ENCODE measurements around the gene C21orf91. TPM values are rescaled to one million over a fixed set of nuclear protein-coding genes. Genes with fewer than 3 reads are reported as not detected.
A peak's percentile ranks its signal among the peaks of the same experiment; 100 is the strongest.

Gene C21orf91
- total RNA-seq, 1 experiment from 2014 or later, result 22.1 TPM

DNA sequence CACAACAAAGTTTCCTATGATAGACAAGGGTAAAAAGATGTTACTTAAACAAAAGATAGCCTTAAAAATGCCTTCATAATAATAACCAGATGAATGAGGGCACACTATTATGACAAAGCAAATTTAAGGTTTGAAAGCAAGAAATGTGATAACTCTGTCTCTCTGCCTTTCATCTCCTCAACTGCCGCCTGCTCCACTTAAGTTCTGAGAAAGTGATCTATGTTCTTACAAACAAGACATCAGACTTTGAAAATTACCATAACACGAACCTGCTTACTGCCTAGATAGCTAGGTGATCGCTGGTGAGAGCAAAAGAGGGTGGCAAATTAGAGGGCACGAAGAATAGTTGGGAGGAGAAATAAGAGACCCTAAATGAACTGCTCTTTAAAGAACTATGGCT lies 13.2 kb downstream of the C21orf91 start:
- no TSS peak for BruUV-seq (replicated peaks)
- no peaks in the 10 kb centered on the region for H3K27me3 Mint-ChIP-seq (ENCODE audit: insufficient read depth, unreplicated experiment)
- no peak for DNase-seq (ENCODE audit: unreplicated experiment)
- ChIA-PET POLR2A (interaction anchor here (1.3 kb wide), 1 partner anchor 10 kb away, joined by 4 read pairs; no protein-coding TSS in a partner anchor), CTCF (interaction anchor here (0.6 to 1.6 kb wide), 5 partner anchors 9 to 314 kb away, joined by 3 to 6 read pairs (median 3); no protein-coding TSS in a partner anchor)
- peaks cover 7% of the 10 kb centered on the region for H3K4me1 Mint-ChIP-seq (ENCODE audit: insufficient read depth, unreplicated experiment)
- H3K9me3 Mint-ChIP-seq (ENCODE audit: unreplicated experiment), result peaks cover 15% of the 10 kb centered on the region
- no peak overlapping the region for H3K27ac Mint-ChIP-seq (ENCODE audit: low read depth, unreplicated experiment)
- peaks cover 53% of the 10 kb centered on the region for H3K36me3 Mint-ChIP-seq (ENCODE audit: insufficient read depth, unreplicated experiment)
- no peak overlapping the region for H3K4me3 Mint-ChIP-seq (ENCODE audit: unreplicated experiment)
- TF ChIP-seq, protein P1, sequence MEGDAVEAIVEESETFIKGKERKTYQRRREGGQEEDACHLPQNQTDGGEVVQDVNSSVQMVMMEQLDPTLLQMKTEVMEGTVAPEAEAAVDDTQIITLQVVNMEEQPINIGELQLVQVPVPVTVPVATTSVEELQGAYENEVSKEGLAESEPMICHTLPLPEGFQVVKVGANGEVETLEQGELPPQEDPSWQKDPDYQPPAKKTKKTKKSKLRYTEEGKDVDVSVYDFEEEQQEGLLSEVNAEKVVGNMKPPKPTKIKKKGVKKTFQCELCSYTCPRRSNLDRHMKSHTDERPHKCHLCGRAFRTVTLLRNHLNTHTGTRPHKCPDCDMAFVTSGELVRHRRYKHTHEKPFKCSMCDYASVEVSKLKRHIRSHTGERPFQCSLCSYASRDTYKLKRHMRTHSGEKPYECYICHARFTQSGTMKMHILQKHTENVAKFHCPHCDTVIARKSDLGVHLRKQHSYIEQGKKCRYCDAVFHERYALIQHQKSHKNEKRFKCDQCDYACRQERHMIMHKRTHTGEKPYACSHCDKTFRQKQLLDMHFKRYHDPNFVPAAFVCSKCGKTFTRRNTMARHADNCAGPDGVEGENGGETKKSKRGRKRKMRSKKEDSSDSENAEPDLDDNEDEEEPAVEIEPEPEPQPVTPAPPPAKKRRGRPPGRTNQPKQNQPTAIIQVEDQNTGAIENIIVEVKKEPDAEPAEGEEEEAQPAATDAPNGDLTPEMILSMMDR (IDR thresholded peaks at IDR 0.05; ENCODE audit: unreplicated experiment), result no peak
- intact Hi-C loops (cut with micrococcal nuclease), result no loop called here

DNA sequence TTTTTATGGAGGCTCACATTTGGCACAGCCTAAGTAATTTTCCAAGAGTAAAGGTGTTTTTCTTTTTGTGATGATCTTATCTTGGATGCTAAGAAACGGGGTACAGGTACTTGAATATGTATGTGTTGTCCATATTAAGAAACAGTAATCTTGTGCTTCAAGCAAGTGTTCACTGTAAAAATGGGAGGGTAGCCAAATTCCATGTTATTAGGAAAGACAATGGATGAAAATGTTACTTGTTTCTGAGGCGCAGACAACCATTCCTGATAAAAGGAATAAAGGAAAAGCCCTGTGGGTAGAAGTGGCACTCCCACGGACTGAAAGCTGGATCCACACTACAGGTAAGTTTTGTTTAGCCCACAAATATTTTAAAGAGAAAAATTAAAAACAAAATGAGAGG lies 15.6 kb downstream of the C21orf91 start:
- H3K4me1 Mint-ChIP-seq (ENCODE audit: insufficient read depth, unreplicated experiment), result peaks cover 7% of the 10 kb centered on the region
- POLR2A ChIA-PET, result no interaction called here

DNA sequence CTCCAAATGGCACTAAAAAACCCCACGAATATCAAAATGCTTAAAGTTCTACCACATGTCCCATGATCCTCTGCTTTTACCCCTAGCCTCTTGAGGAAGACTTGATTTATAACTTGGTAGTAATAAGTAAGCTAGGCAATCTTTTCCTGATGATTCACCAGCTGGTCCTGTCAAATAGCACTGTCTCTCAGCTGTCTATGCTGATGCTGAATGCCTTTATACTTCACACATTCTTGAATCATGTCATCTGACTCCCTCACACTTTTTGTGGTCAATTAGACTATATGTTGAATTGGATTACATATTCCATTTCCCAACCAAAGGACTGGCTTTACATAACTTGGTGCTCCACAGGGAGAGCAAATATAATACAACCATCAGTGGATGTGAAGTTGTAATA lies 16.6 kb downstream of the C21orf91 start:
- Mint-ChIP-seq H3K27me3 (ENCODE audit: insufficient read depth, unreplicated experiment) (no peaks in the 10 kb centered on the region), H3K4me1 (ENCODE audit: insufficient read depth, unreplicated experiment) (peaks cover 7% of the 10 kb centered on the region), H3K27ac (ENCODE audit: low read depth, unreplicated experiment) (no peak overlapping the region), H3K36me3 (ENCODE audit: insufficient read depth, unreplicated experiment) (peaks cover 29% of the 10 kb centered on the region), H3K4me3 (ENCODE audit: unreplicated experiment) (no peak overlapping the region), H3K9me3 (ENCODE audit: unreplicated experiment) (peaks cover 5% of the 10 kb centered on the region)
- intact Hi-C loops (cut with micrococcal nuclease), result no loop called here
- ChIA-PET CTCF (interaction anchor here (1.2 to 1.3 kb wide), 2 partner anchors 34 to 123 kb away, joined by 5 read pairs; no protein-coding TSS in a partner anchor), POLR2A (interaction anchor here (0.8 to 0.9 kb wide), 2 partner anchors 10 to 15 kb away, joined by 3 read pairs; no protein-coding TSS in a partner anchor)
- TF ChIP-seq, protein P1 (IDR thresholded peaks at IDR 0.05; ENCODE audit: unreplicated experiment), result no peak
- BruUV-seq (replicated peaks), result no TSS peak
- DNase-seq (ENCODE audit: unreplicated experiment), result peak; percentile 27

More for the DNA sequence above, 15.6 kb downstream of the C21orf91 start:
- Mint-ChIP-seq H3K36me3 (ENCODE audit: insufficient read depth, unreplicated experiment) (peaks cover 38% of the 10 kb centered on the region), H3K9me3 (ENCODE audit: unreplicated experiment) (peaks cover 8% of the 10 kb centered on the region), H3K4me3 (ENCODE audit: unreplicated experiment) (no peak overlapping the region), H3K27me3 (ENCODE audit: insufficient read depth, unreplicated experiment) (no peaks in the 10 kb centered on the region), H3K27ac (ENCODE audit: low read depth, unreplicated experiment) (no peak overlapping the region)
- TF ChIP-seq, protein P1 (IDR thresholded peaks at IDR 0.05; ENCODE audit: unreplicated experiment), result no peak
- no TSS peak for BruUV-seq (replicated peaks)
- CTCF ChIA-PET, result no interaction called here
- DNase-seq (ENCODE audit: unreplicated experiment), result no peak
- intact Hi-C loops (cut with micrococcal nuclease), result no loop called here

DNA sequence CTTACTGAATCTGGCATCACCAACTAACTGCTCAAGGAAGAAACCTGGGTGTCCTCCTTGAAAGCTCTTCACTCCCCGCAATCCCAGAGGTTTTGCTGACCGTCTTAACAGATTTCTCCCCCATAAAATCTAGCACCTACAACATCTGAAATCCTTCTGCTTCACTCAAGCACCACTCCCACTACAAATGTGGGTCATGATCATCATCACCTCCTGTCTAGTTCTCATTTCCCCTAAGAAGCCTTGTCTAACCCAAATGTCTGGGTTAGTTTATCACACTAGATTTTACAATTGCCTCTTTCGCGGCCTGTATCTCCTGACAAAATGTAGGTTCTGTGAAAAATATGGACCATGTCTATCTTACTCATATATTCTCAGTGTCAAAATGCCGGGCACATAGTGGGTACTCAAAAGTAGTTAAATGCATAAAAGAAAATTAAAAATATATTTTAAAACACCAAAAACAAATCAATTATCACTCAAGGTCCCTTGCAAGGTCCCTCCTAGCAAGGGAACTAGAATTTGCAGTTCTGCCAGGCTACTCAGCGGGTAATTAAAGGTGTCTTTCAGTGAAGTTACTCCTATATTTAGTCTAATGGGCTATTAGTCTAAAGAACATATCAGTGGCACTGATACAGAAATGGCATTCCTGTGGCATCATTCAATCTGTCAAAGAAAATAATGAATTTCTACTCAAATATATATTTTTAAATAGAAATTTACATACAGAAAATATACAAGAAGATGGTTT lies 19.6 kb downstream of the C21orf91 start:
- H3K4me3 Mint-ChIP-seq (ENCODE audit: unreplicated experiment), result no peak overlapping the region
- TF ChIP-seq, protein P1 (IDR thresholded peaks at IDR 0.05; ENCODE audit: unreplicated experiment), result no peak
- BruUV-seq (replicated peaks), result no TSS peak
- intact Hi-C loops (cut with micrococcal nuclease), result no loop called here
- ChIA-PET CTCF (interaction anchor here (0.7 to 1.1 kb wide), 3 partner anchors 11 to 104 kb away, joined by 3 read pairs; no protein-coding TSS in a partner anchor), POLR2A (interaction anchor here (0.7 to 2.0 kb wide), 5 partner anchors 10 to 110 kb away, joined by 3 to 10 read pairs (median 4); no protein-coding TSS in a partner anchor)
- no peak overlapping the region for H3K27ac Mint-ChIP-seq (ENCODE audit: low read depth, unreplicated experiment)
- H3K9me3 Mint-ChIP-seq (ENCODE audit: unreplicated experiment), result no peaks in the 10 kb centered on the region
- DNase-seq (ENCODE audit: unreplicated experiment), result no peak
- H3K36me3 Mint-ChIP-seq (ENCODE audit: insufficient read depth, unreplicated experiment), result peaks cover 22% of the 10 kb centered on the region
- peaks cover 15% of the 10 kb centered on the region for H3K4me1 Mint-ChIP-seq (ENCODE audit: insufficient read depth, unreplicated experiment)
- H3K27me3 Mint-ChIP-seq (ENCODE audit: insufficient read depth, unreplicated experiment), result no peaks in the 10 kb centered on the region
